Smooth muscle cell (in vitro differentiated cells): ENCODE results near the gene BAG5. TPM values are rescaled to one million over a fixed set of nuclear protein-coding genes. Genes with fewer than 3 reads are reported as not detected.
"Not testable (repeated sequence)": the region's sequence is repeated elsewhere in the genome, so short reads cannot be mapped to it uniquely, and the experiment has no call there.

Experiments used
- DNase-seq: peaks from one replicate; lab custom pipeline; 2025; ENCODE audit not compliant: unreplicated experiment; lab: John Stamatoyannopoulos, UW
- H2AFZ ChIP-seq: fragments of 200-600 bp; sonication (generic); 2 replicates; pipeline ENCODE4 v1.6.0; 2016; ENCODE audit warnings: antibody characterized with exemption, low read depth, mild to moderate bottlenecking
- H3F3A ChIP-seq: fragments of 200-600 bp; sonication (generic); 2 replicates; pipeline ENCODE4 v1.6.0; 2017; ENCODE audit warnings: antibody characterized with exemption, low read depth
- H3K27ac ChIP-seq: fragments of 200-600 bp; sonication (generic); 2 replicates; pipeline ENCODE4 v1.5.1; 2016; ENCODE audit warnings: low read depth, mild to moderate bottlenecking
- H3K27me3 ChIP-seq: fragments of 200-600 bp; sonication (generic); 2 replicates; pipeline ENCODE4 v1.6.1; 2016; ENCODE audit warnings: low read depth, mild to moderate bottlenecking
- H3K36me3 ChIP-seq: fragments of 200-600 bp; sonication (generic); 2 replicates; pipeline ENCODE4 v1.5.1; 2016; ENCODE audit warnings: low read depth
- H3K4me1 ChIP-seq: fragments of 200-600 bp; sonication (generic); 2 replicates; pipeline ENCODE4 v1.5.1; 2016; ENCODE audit warnings: low read depth
- H3K4me2 ChIP-seq: fragments of 200-600 bp; sonication (generic); 2 replicates; pipeline ENCODE4 v1.6.0; 2016; ENCODE audit warnings: mild to moderate bottlenecking
- H3K4me3 ChIP-seq: fragments of 200-600 bp; sonication (generic); 2 replicates; pipeline ENCODE4 v1.5.1; 2016; ENCODE audit warnings: mild to moderate bottlenecking
- H3K79me2 ChIP-seq: fragments of 200-600 bp; sonication (generic); 2 replicates; pipeline ENCODE4 v1.6.0; 2016; ENCODE audit warnings: low read depth, mild to moderate bottlenecking
- H3K9ac ChIP-seq: fragments of 200-600 bp; sonication (generic); 2 replicates; pipeline ENCODE4 v1.6.0; 2016; ENCODE audit warnings: low read depth
- H3K9me3 ChIP-seq: fragments of 200-600 bp; sonication (generic); replicated peaks from 2 replicates; pipeline ENCODE4 v1.5.1; 2016; ENCODE audit warnings: low read depth
- H4K20me1 ChIP-seq: fragments of 200-600 bp; sonication (generic); 2 replicates; pipeline ENCODE4 v1.6.0; 2016; ENCODE audit warnings: low read depth
- CTCF ChIP-seq: fragments of 200-600 bp; sonication (generic); IDR thresholded peaks from 2 replicates; pipeline ENCODE4 v1.5.1; 2017; ENCODE audit warnings: borderline replicate concordance, mild to moderate bottlenecking, antibody characterized with exemption; ENCODE audit not compliant: insufficient read depth, poor library complexity, severe bottlenecking
- WGBS: methylation state at CpG from one replicate; pipeline ENCODE4 v1.1.7; 2016; ENCODE audit warnings: low lambda C conversion rate; 5-methylcytosine and 5-hydroxymethylcytosine counted together
- polyA plus RNA-seq: library from polyadenylated mRNA; unstranded; fragments of >200 nt; fragmentation: Nextera tagmentation; extraction: Ambion mirVana; gene quantifications from 2 replicates; pipeline ENCODE4 v1.2.1, GENCODE V29; 2016
- total RNA-seq: library from RNA; depleted of rRNA; stranded (reverse); fragments of >200 nt; gene quantifications from 2 replicates; pipeline ENCODE4 v1.2.3, GENCODE V29; 2014

The BAG5 gene
- total and polyA plus RNA-seq, 2 experiments from 2014 or later, result 13.4 to 31.1 TPM

- no peak overlapping the region for H3K27ac ChIP-seq
- no peaks in the 10 kb centered on the region for H3K4me1 ChIP-seq
- H3F3A ChIP-seq, result no peaks in the 10 kb centered on the region
- no peaks in the 10 kb centered on the region for H3K9me3 ChIP-seq
- no peak for DNase-seq
- no peaks in the 10 kb centered on the region for H3K79me2 ChIP-seq
- 95% methylated on average over 18 of the region's 18 CpGs for WGBS
- H3K4me3 ChIP-seq, result no peak overlapping the region
- no peaks in the 10 kb centered on the region for H3K36me3 ChIP-seq
- H3K9ac ChIP-seq, result no peak overlapping the region
- H2AFZ ChIP-seq, result no peak overlapping the region
- H3K27me3 ChIP-seq, result no peaks in the 10 kb centered on the region
- TF ChIP-seq CTCF, result no peak
- H4K20me1 ChIP-seq, result no peaks in the 10 kb centered on the region
- no peak overlapping the region for H3K4me2 ChIP-seq
Observed at GRCh38 chr14:103514596-103515421, 47.6 kb downstream of the BAG5 start.

DNA sequence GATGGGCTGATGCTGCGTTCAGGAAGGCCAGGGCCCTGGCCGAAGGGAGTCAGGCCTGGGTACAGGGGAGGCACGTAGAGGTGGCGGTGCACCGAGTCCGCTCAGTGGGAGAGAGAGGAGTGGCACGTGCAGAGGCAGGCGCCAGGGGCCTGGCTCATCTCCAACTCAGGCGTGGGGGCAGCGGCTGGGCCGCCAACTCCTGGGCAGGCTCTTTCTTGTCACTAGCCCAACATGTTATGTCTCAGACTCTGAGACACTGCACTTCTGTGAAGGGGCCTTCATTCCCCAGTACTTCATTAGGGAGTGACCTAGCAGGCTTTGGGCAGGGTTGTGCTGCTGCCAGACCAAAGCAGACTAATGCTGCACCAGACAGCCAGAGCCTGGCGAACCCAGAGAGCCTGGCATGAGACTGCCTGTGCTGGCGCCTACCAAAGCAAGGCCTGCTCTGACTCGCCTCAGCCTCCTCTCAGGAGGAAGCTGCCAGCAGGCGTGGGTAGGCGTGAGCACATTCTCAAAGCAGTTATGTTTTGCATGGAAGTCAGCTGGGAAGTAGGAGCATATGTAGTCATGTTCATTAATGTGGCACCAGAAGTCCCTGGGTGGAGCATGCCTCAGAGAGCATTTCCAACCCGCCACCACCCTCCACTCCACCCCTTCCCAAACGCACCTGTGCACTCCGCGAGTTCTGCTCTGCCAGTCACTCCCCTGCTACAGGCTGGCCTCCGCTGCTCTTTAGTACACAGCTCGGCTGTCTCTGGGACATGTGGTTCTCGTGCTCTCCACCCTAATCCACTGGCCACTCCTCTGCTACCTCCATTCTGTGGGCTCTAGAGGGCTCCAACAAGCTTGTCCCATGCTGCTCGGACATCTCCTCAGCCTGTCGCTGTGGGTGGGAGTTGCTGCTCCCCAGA is 49.5 kb downstream of the BAG5 start:
- no peak overlapping the region for H3K27ac ChIP-seq
- TF ChIP-seq CTCF, result no peak
- no peaks in the 10 kb centered on the region for H3K4me1 ChIP-seq
- H3K4me2 ChIP-seq, result no peak overlapping the region
- H3K9me3 ChIP-seq, result no peaks in the 10 kb centered on the region
- no peak overlapping the region for H3K4me3 ChIP-seq
- H3K27me3 ChIP-seq, result no peaks in the 10 kb centered on the region
- no peak overlapping the region for H3K9ac ChIP-seq
- 88% methylated on average over 20 of the region's 25 CpGs for WGBS
- H2AFZ ChIP-seq, result no peak overlapping the region
- H4K20me1 ChIP-seq, result no peaks in the 10 kb centered on the region
- no peak for DNase-seq
- H3K79me2 ChIP-seq, result no peaks in the 10 kb centered on the region
- H3K36me3 ChIP-seq, result no peaks in the 10 kb centered on the region
- no peaks in the 10 kb centered on the region for H3F3A ChIP-seq

DNA sequence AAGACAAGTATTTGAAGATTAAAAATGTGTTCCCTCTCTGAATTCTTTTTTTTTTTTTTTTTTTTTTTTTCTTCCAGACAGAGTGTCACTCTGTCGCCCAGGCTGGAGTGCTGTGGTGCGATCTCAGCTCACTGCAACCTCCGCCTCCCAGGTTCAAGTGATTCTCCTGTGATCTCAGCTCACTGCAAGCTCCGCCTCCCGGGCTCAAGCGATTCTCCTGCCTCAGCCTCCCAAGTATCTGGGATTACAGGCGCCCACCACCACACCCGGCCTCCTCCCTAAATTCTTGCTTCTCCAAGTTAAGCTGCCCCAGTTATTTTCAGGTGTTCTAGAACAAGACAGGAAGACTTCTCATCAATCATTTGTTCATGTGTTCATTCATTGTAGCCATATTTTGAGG is 50.3 kb downstream of the BAG5 start:
- H3K9ac ChIP-seq, H3K4me2 ChIP-seq, H3K79me2 ChIP-seq, H4K20me1 ChIP-seq, H3K27ac ChIP-seq, H2AFZ ChIP-seq, H3K9me3 ChIP-seq, H3F3A ChIP-seq, H3K27me3 ChIP-seq, H3K4me1 ChIP-seq, H3K4me3 ChIP-seq, H3K36me3 ChIP-seq, DNase-seq: not testable (repeated sequence)
- 94% methylated on average over 8 of the region's 8 CpGs for WGBS
